OCI-LY1 (cell line): ENCODE data around the gene FDPS.

Source experiments
- H2AFZ ChIP-seq: fragments of 200-600 bp; sonication (generic), shearing (Covaris generic); 2 replicates; pipeline ENCODE4 v1.6.0; 2014; ENCODE audit warnings: antibody characterized with exemption, mild to moderate bottlenecking, low read length
- H3F3A ChIP-seq: fragments of 200-600 bp; sonication (generic), shearing (Covaris generic); 2 replicates; pipeline ENCODE4 v1.6.0; 2014; ENCODE audit warnings: mild to moderate bottlenecking, antibody characterized with exemption, low read length, moderate library complexity; ENCODE audit not compliant: insufficient read depth
- H3K27ac ChIP-seq: fragments of 200-600 bp; sonication (generic); 2 replicates; pipeline ENCODE4 v1.5.1; 2014; ENCODE audit warnings: low read length, mixed run types, mild to moderate bottlenecking, low read depth; ENCODE audit not compliant: poor library complexity, severe bottlenecking
- H3K27me3 ChIP-seq: fragments of 200-600 bp; sonication (generic); 2 replicates; pipeline ENCODE4 v1.6.0; 2014; ENCODE audit warnings: antibody characterized with exemption, mild to moderate bottlenecking, low read length, moderate library complexity; ENCODE audit not compliant: insufficient read depth
- H3K36me3 ChIP-seq: fragments of 200-600 bp; sonication (generic); 2 replicates; pipeline ENCODE4 v1.6.1; 2014; ENCODE audit warnings: mild to moderate bottlenecking, antibody characterized with exemption, low read length, moderate library complexity, mixed read lengths; ENCODE audit not compliant: insufficient read depth
- H3K4me1 ChIP-seq: fragments of 200-600 bp; sonication (generic); 2 replicates; pipeline ENCODE4 v1.5.1; 2014; ENCODE audit warnings: mild to moderate bottlenecking, low read length, moderate library complexity; ENCODE audit not compliant: insufficient read depth, severe bottlenecking
- H3K4me2 ChIP-seq: fragments of 200-600 bp; sonication (generic), shearing (Covaris generic); 2 replicates; pipeline ENCODE4 v1.6.1; 2014; ENCODE audit warnings: low read length
- H3K4me3 ChIP-seq: fragments of 200-600 bp; sonication (generic); 2 replicates; pipeline ENCODE4 v1.5.1; 2014; ENCODE audit warnings: low read length, low read depth, mild to moderate bottlenecking, mixed read lengths; ENCODE audit not compliant: poor library complexity, severe bottlenecking
- H3K79me2 ChIP-seq: fragments of 200-600 bp; shearing (Covaris generic); 2 replicates; pipeline ENCODE4 v1.6.1; 2016; ENCODE audit warnings: mixed run types, low read length, mixed read lengths; ENCODE audit not compliant: insufficient read depth
- H3K9ac ChIP-seq: fragments of 200-600 bp; sonication (generic), shearing (Covaris generic); 2 replicates; pipeline ENCODE4 v1.6.1; 2014; ENCODE audit warnings: mild to moderate bottlenecking, low read length, mixed read lengths
- H3K9me2 ChIP-seq: fragments of 200-600 bp; sonication (generic), shearing (Covaris generic); 2 replicates; pipeline ENCODE4 v1.6.1; 2014; ENCODE audit warnings: low read depth, mild to moderate bottlenecking, low read length, mixed read lengths
- H3K9me3 ChIP-seq: fragments of 200-600 bp; shearing (Covaris generic); 2 replicates; pipeline ENCODE4 v1.6.1; 2014; ENCODE audit warnings: low read length, mixed read lengths
- H4K20me1 ChIP-seq: fragments of 200-600 bp; sonication (generic), shearing (Covaris generic); 2 replicates; pipeline ENCODE4 v1.6.0; 2016; ENCODE audit warnings: mild to moderate bottlenecking, low read length; ENCODE audit not compliant: insufficient read depth
- CTCF ChIP-seq: fragments of 200-600 bp; sonication (generic), shearing (Covaris generic); IDR thresholded peaks from 2 replicates; pipeline ENCODE4 v1.5.1; 2017; ENCODE audit warnings: mild to moderate bottlenecking, antibody characterized with exemption, low read length, moderate library complexity, mixed read lengths
- EZH2 ChIP-seq: fragments of 200-600 bp; sonication (generic), shearing (Covaris generic); IDR thresholded peaks from 2 replicates; pipeline ENCODE4 v1.8.0; 2017; ENCODE audit warnings: borderline replicate concordance, mixed run types, mild to moderate bottlenecking, antibody characterized with exemption, low read length, moderate library complexity, mixed read lengths

Gene FDPS

GRCh38 chr1:155308493-155309422 is at the start of gene FDPS:
Gene FDPS, plus strand, starts transcription at chr1:155308866. Its CDS starts 924 bp downstream, at chr1:155309790.
- H3K9me2 ChIP-seq, result no peaks in the 10 kb centered on the region
- peaks cover 44% of the 10 kb centered on the region for H3K36me3 ChIP-seq
- H2AFZ ChIP-seq, result no peak within 1 kb of the TSS
- peak within 1 kb of the TSS; percentile 96 for H3K27ac ChIP-seq
- no peaks in the 10 kb centered on the region for H4K20me1 ChIP-seq
- H3K4me2 ChIP-seq, result peak within 1 kb of the TSS; percentile 90
- TF ChIP-seq CTCF (no peak), EZH2 (no peak)
- H3K27me3 ChIP-seq, result no peaks in the 10 kb centered on the region
- H3K79me2 ChIP-seq, result peaks cover 24% of the 10 kb centered on the region
- peak within 1 kb of the TSS; percentile 100 for H3K9ac ChIP-seq
- no peaks in the 10 kb centered on the region for H3F3A ChIP-seq
- H3K9me3 ChIP-seq, result no peaks in the 10 kb centered on the region
- H3K4me1 ChIP-seq, result peaks cover 44% of the 10 kb centered on the region
- peak within 1 kb of the TSS; percentile 100 for H3K4me3 ChIP-seq

- H3K4me2 ChIP-seq, result no peak overlapping the region
- H3K36me3 ChIP-seq, result peaks cover 49% of the 10 kb centered on the region
Observed at GRCh38 chr1:155260276-155260675, 48.4 kb upstream of the FDPS start.

GRCh38 chr1:155261493-155261851 is 47.2 kb upstream of the FDPS start:
- H3K9ac ChIP-seq, result peak overlapping the region; percentile 85

More at GRCh38 chr1:155260276-155260675, 48.4 kb upstream of the FDPS start:
- H3F3A ChIP-seq, result peaks cover 18% of the 10 kb centered on the region
- TF ChIP-seq CTCF (no peak), EZH2 (no peak)
- no peak overlapping the region for H3K9ac ChIP-seq
- no peak overlapping the region for H3K4me3 ChIP-seq
- peaks cover 8% of the 10 kb centered on the region; the same call in 1 of the 2 replicates for H3K79me2 ChIP-seq
- H3K27me3 ChIP-seq, result no peaks in the 10 kb centered on the region
- H3K9me3 ChIP-seq, result no peaks in the 10 kb centered on the region
- H3K27ac ChIP-seq, result no peak overlapping the region
- no peak overlapping the region for H2AFZ ChIP-seq
- H3K9me2 ChIP-seq, result no peaks in the 10 kb centered on the region
- H3K4me1 ChIP-seq, result peaks cover 27% of the 10 kb centered on the region
- H4K20me1 ChIP-seq, result no peaks in the 10 kb centered on the region

More at GRCh38 chr1:155261493-155261851, 47.2 kb upstream of the FDPS start:
- Histone ChIP-seq H3K79me2 (peaks cover 8% of the 10 kb centered on the region; the same call in 1 of the 2 replicates), H3K27me3 (no peaks in the 10 kb centered on the region), H3K9me2 (no peaks in the 10 kb centered on the region), H3K27ac (peak overlapping the region; percentile 30), H3K36me3 (peaks cover 59% of the 10 kb centered on the region), H3K4me1 (peaks cover 17% of the 10 kb centered on the region), H3K4me3 (peak overlapping the region; percentile 78), H3K9me3 (no peaks in the 10 kb centered on the region), H2AFZ (no peak overlapping the region), H3F3A (peaks cover 18% of the 10 kb centered on the region), H4K20me1 (no peaks in the 10 kb centered on the region), H3K4me2 (peak overlapping the region; percentile 97)
- 0 out of 2 replicates have a peak, but pooled peaks have one; percentile 5 for TF ChIP-seq CTCF
- TF ChIP-seq EZH2, result no peak
